H1 (cell line): ENCODE data around the gene LRCH3. TPM values are rescaled to one million over a fixed set of nuclear protein-coding genes. Genes with fewer than 3 reads are reported as not detected.

Experiments
- CTCF ChIA-PET: fragments of 300-600 bp; sonication (Branson Sonifier 250); formaldehyde crosslinking; loops from one replicate; lab custom pipeline; 2021; ENCODE audit not compliant: partially characterized antibody; lab: Charles Lee
- POLR2A ChIA-PET: fragments of 300-600 bp; sonication (Branson Sonifier 250); formaldehyde crosslinking; loops from one replicate; lab custom pipeline; 2021; ENCODE audit warnings: inconsistent platforms; ENCODE audit not compliant: partially characterized antibody; lab: Charles Lee
- DNase-seq, 2 experiments: peaks; one replicate each; pipeline versions ENCODE4 v3.0.0 to v3.0.0-alpha.2; 2010 to 2022; ENCODE audit warnings: low spot score in 2 of 2, low read depth in 1 of 2, mixed read lengths in 1 of 2
- FAIRE-seq: peaks from 2 replicates; lab custom pipeline; 2011; peaks lifted over from hg19 to GRCh38; lab: Jason Lieb, UNC
- H2AFZ ChIP-seq: 2 replicates; pipeline ENCODE4 v1.8.1; 2012; ENCODE audit warnings: low read length, inconsistent platforms
- H2AK5ac ChIP-seq: 2 replicates; pipeline ENCODE4 v1.6.1; 2013; ENCODE audit warnings: low read depth, low read length
- H2BK120ac ChIP-seq: replicated peaks from 2 replicates; pipeline ENCODE3; 2013; ENCODE audit warnings: low read depth, low read length, inconsistent platforms
- H2BK12ac ChIP-seq: 2 replicates; pipeline ENCODE4 v1.6.1; 2013; ENCODE audit warnings: low read depth, low read length
- H2BK15ac ChIP-seq: 2 replicates; pipeline ENCODE4 v1.6.1; 2013; ENCODE audit warnings: low read length
- H2BK20ac ChIP-seq: 2 replicates; pipeline ENCODE4 v1.6.1; 2013; ENCODE audit warnings: low read length
- H2BK5ac ChIP-seq: 2 replicates; pipeline ENCODE4 v1.6.1; 2013; ENCODE audit warnings: low read depth, low read length
- H3K14ac ChIP-seq: 2 replicates; pipeline ENCODE4 v1.6.1; 2013; ENCODE audit warnings: inconsistent platforms; ENCODE audit not compliant: insufficient read length
- H3K18ac ChIP-seq: 2 replicates; pipeline ENCODE4 v1.6.1; 2013; ENCODE audit warnings: low read length; ENCODE audit errors: extremely low read depth
- H3K23ac ChIP-seq: 2 replicates; pipeline ENCODE4 v1.6.1; 2013; ENCODE audit warnings: inconsistent platforms; ENCODE audit not compliant: insufficient read length
- H3K23me2 ChIP-seq: 2 replicates; pipeline ENCODE4 v1.6.1; 2013; ENCODE audit warnings: low read depth, low read length
- H3K27ac ChIP-seq: 2 replicates; pipeline ENCODE4 v1.6.1; 2011; ENCODE audit warnings: low read depth, low read length, inconsistent platforms
- H3K27me3 ChIP-seq, 4 experiments: replicated peaks in 1 of 4; 1 replicate in 1 of 4; 2 replicates in 3 of 4; pipeline versions ENCODE4 v1.6.1 to v1.8.1; 2011 to 2013; ENCODE audit warnings: low read length in 3 of 4, mild to moderate bottlenecking in 3 of 4, inconsistent platforms in 2 of 4, mixed read lengths in 2 of 4, moderate library complexity in 1 of 4; ENCODE audit not compliant: control insufficient read depth in 3 of 4, insufficient read depth in 3 of 4; ENCODE audit errors: extremely low read depth in 1 of 4
- H3K36me3 ChIP-seq, 4 experiments: 2 replicates each; pipeline versions ENCODE4 v1.6.1 to v1.8.1; 2011 to 2013; ENCODE audit warnings: mild to moderate bottlenecking in 4 of 4, low read length in 3 of 4, moderate library complexity in 2 of 4, control low read depth in 1 of 4, inconsistent platforms in 1 of 4; ENCODE audit not compliant: insufficient read depth in 4 of 4, control insufficient read depth in 2 of 4
- H3K4ac ChIP-seq: replicated peaks from 2 replicates; pipeline ENCODE3; 2013; ENCODE audit warnings: low read length, low read depth, mixed read lengths, inconsistent platforms; ENCODE audit not compliant: insufficient read length
- H3K4me1 ChIP-seq, 4 experiments: replicated peaks in 1 of 4; 1 replicate in 1 of 4; 2 replicates in 3 of 4; pipeline versions ENCODE4 v1.6.1 to v1.8.1; 2011 to 2013; ENCODE audit warnings: low read length in 3 of 4, inconsistent platforms in 2 of 4, mixed read lengths in 1 of 4; ENCODE audit not compliant: insufficient read depth in 4 of 4, control insufficient read depth in 3 of 4
- H3K4me2 ChIP-seq, 2 experiments: 2 replicates each; pipeline versions ENCODE4 v1.6.1 to v1.8.1; 2011 to 2013; ENCODE audit warnings: low read depth in 2 of 2, low read length in 2 of 2, control low read depth in 1 of 2, inconsistent platforms in 1 of 2, mild to moderate bottlenecking in 1 of 2; ENCODE audit not compliant: insufficient read depth in 1 of 2
- H3K4me3 ChIP-seq, 4 experiments: fragments of 200-600, 300-600 bp in 1 of 4; sonication (generic), shearing (Covaris generic), sonication (Bioruptor Twin) in 1 of 4; 2 replicates each; pipeline versions ENCODE4 v1.5.1 to v1.8.1; 2011 to 2016; ENCODE audit warnings: low read length in 4 of 4, low read depth in 3 of 4, control low read depth in 2 of 4, inconsistent platforms in 2 of 4, mild to moderate bottlenecking in 2 of 4, mixed read lengths in 1 of 4, moderate library complexity in 1 of 4; ENCODE audit not compliant: insufficient read depth in 2 of 4; ENCODE audit errors: extremely low read depth in 1 of 4
- H3K56ac ChIP-seq: replicated peaks from 2 replicates; pipeline ENCODE3; 2013; ENCODE audit warnings: low read depth, mild to moderate bottlenecking, mixed read lengths, low read length, inconsistent platforms; ENCODE audit not compliant: insufficient read length
- H3K79me1 ChIP-seq: 2 replicates; pipeline ENCODE4 v1.6.1; 2013; ENCODE audit warnings: low read depth, low read length, control low read depth
- H3K79me2 ChIP-seq, 2 experiments: 2 replicates each; pipeline versions ENCODE4 v1.6.1 to v1.8.1; 2012 to 2013; ENCODE audit warnings: low read length in 2 of 2, mild to moderate bottlenecking in 2 of 2, inconsistent platforms in 1 of 2; ENCODE audit not compliant: insufficient read depth in 2 of 2, control insufficient read depth in 1 of 2
- H3K9ac ChIP-seq, 4 experiments: replicated peaks in 1 of 4; 1 replicate in 1 of 4; 2 replicates in 3 of 4; pipeline versions ENCODE4 v1.6.1 to v1.8.1; 2011 to 2013; ENCODE audit warnings: low read depth in 3 of 4, low read length in 3 of 4, control low read depth in 2 of 4, mild to moderate bottlenecking in 2 of 4, moderate library complexity in 2 of 4, inconsistent platforms in 1 of 4; ENCODE audit errors: extremely low read depth in 1 of 4
- H3K9me3 ChIP-seq, 2 experiments: 2 replicates each; pipeline versions ENCODE4 v1.6.1 to v1.8.1; 2012 to 2013; ENCODE audit warnings: mild to moderate bottlenecking in 2 of 2, moderate library complexity in 2 of 2, control low read depth in 1 of 2, inconsistent platforms in 1 of 2, low read depth in 1 of 2, low read length in 1 of 2, mixed read lengths in 1 of 2; ENCODE audit not compliant: insufficient read depth in 2 of 2
- H4K20me1 ChIP-seq, 2 experiments: replicated peaks in 1 of 2; 2 replicates each; pipeline versions ENCODE3 to v1.8.1; 2011 to 2013; ENCODE audit warnings: inconsistent platforms in 2 of 2, low read length in 2 of 2, mild to moderate bottlenecking in 1 of 2; ENCODE audit not compliant: insufficient read depth in 2 of 2, control insufficient read depth in 1 of 2
- H4K5ac ChIP-seq: 2 replicates; pipeline ENCODE4 v1.6.1; 2013; ENCODE audit warnings: low read length, low read depth, mixed read lengths, inconsistent platforms; ENCODE audit not compliant: insufficient read length
- H4K8ac ChIP-seq: 2 replicates; pipeline ENCODE4 v1.8.0; 2013; ENCODE audit warnings: mild to moderate bottlenecking, moderate library complexity, low read length, inconsistent platforms; ENCODE audit not compliant: insufficient read depth; ENCODE audit errors: extremely low read depth
- H4K91ac ChIP-seq: replicated peaks from 2 replicates; pipeline ENCODE3; 2013; ENCODE audit warnings: low read length, mixed read lengths, inconsistent platforms; ENCODE audit not compliant: insufficient read length
- ATF2 ChIP-seq: IDR thresholded peaks from 2 replicates; pipeline ENCODE4 v1.6.1; 2012; ENCODE audit warnings: low read length, inconsistent platforms
- SUZ12 ChIP-seq: fragments of 200-600 bp; sonication (generic); IDR thresholded peaks from 2 replicates; pipeline ENCODE4 v1.6.1; 2012; ENCODE audit warnings: mild to moderate bottlenecking, inconsistent platforms, low read length, moderate library complexity, mixed read lengths
- WGBS, 2 experiments: shearing (Covaris generic) in 1 of 2; methylation state at CpG; one replicate each; pipeline versions ENCODE4 v1.1.6 to v1.1.7; 2013 to 2015; ENCODE audit warnings: low lambda C conversion rate in 2 of 2, mixed read lengths in 2 of 2, inconsistent platforms in 1 of 2, low coverage in 1 of 2, missing lambda C conversion rate in 1 of 2; ENCODE audit not compliant: insufficient replicate concordance in 2 of 2, insufficient coverage in 1 of 2, insufficient read length in 1 of 2; ENCODE audit errors: extremely low coverage in 1 of 2, missing lambda C conversion rate in 1 of 2; 5-methylcytosine and 5-hydroxymethylcytosine counted together
- polyA plus RNA-seq, 7 experiments: library from polyadenylated mRNA; depleted of rRNA in 3 of 7; stranded (reverse) in 5 of 7; unstranded in 2 of 7; fragments of >200 nt in 5 of 7; fragments of 200-250 nt in 2 of 7; gene quantifications; 1 replicate in 5 of 7; 2 replicates in 1 of 7; 4 replicates in 1 of 7; pipeline versions ENCODE4 v1.2.1 to v1.2.3, GENCODE V29; 2011 to 2013; ENCODE audit warnings: missing spikeins in 2 of 7, mixed read lengths in 2 of 7
- total RNA-seq: library from RNA; stranded (reverse); fragmentation: NEBNext Ultra II Directional; extraction: Animal tissue kit (Norgen Biotek cat#: 25700); gene quantifications from 2 replicates; pipeline ENCODE4 v1.2.1, GENCODE V29; 2021

The LRCH3 gene
- total and polyA plus RNA-seq, 2 of the 8 experiments (the other 6 are each of a cell fraction or from before 2014, with no cell fraction given), result 58.4 to 66.0 TPM

- ChIA-PET CTCF (no interaction called here), POLR2A (no interaction called here)
- no peak overlapping the region for H2BK15ac ChIP-seq
- H3K4me1 ChIP-seq, result peaks cover 0 to 7% (median 2%) of the 10 kb centered on the region in 4 experiments; a peak in 6 of 7 replicates
- no peak overlapping the region for H4K5ac ChIP-seq
- no peaks in the 10 kb centered on the region for H3K36me3 ChIP-seq
- no peak overlapping the region for H3K4ac ChIP-seq
- FAIRE-seq (no peak), DNase-seq (no peak)
- H3K79me1 ChIP-seq, result no peaks in the 10 kb centered on the region; the same call in 1 of the 2 replicates
- H4K20me1 ChIP-seq, result peaks cover 0 to 3% of the 10 kb centered on the region in 2 experiments
- H3K9me3 ChIP-seq, result no peaks in the 10 kb centered on the region
- peaks cover 0 to 25% (median 13%) of the 10 kb centered on the region in 4 experiments; a peak in 6 of 7 replicates for H3K27me3 ChIP-seq
- H2BK20ac ChIP-seq, result no peak overlapping the region
- no peak overlapping the region for H4K8ac ChIP-seq
- no peak overlapping the region for H4K91ac ChIP-seq
- H2BK5ac ChIP-seq, result no peak overlapping the region
- no peak overlapping the region for H3K23ac ChIP-seq
- H2AK5ac ChIP-seq, result no peak overlapping the region
- TF ChIP-seq SUZ12 (0 out of 2 replicates have a peak, but pooled peaks have one; percentile 13), ATF2 (no peak)
- H3K56ac ChIP-seq, result no peak overlapping the region
- H2BK12ac ChIP-seq, result no peak overlapping the region
- H3K18ac ChIP-seq, result no peak overlapping the region
- H3K79me2 ChIP-seq, result peaks cover 0 to 10% of the 10 kb centered on the region in 2 experiments; a peak in 1 of 4 replicates
- no peak overlapping the region; a peak in 1 of 4 replicates for H3K4me2 ChIP-seq
- no peak overlapping the region for H2BK120ac ChIP-seq
- no peak overlapping the region for H2AFZ ChIP-seq
- H3K27ac ChIP-seq, result no peak overlapping the region
- no peak overlapping the region for H3K4me3 ChIP-seq
- peaks cover 18% of the 10 kb centered on the region; the same call in 1 of the 2 replicates for H3K23me2 ChIP-seq
- no peak overlapping the region for H3K14ac ChIP-seq
- 94% methylated on average over 5 of the region's 5 CpGs; no CpG with 5 or more reads in 1 of the 2 experiments for WGBS, 2 experiments
- H3K9ac ChIP-seq, result no peak overlapping the region
Measured at GRCh38 chr3:197752107-197752506, 38.9 kb upstream of the LRCH3 start.
